Fibroblast of lung (primary cell): ENCODE results near the gene GET4.

ENCODE experiments used
- CTCF ChIP-seq, 2 donors: IDR thresholded peaks in 1 of 2; conservative IDR thresholded peaks in 1 of 2; 1 replicate in 1 of 2; 2 replicates in 1 of 2; pipeline ENCODE4 v1.5.1; 2011 to 2012; ENCODE audit warnings: low read length in 2 of 2, control low read depth in 1 of 2, inconsistent platforms in 1 of 2, low read depth in 1 of 2, mild to moderate bottlenecking in 1 of 2
- EZH2 ChIP-seq: IDR thresholded peaks from 2 replicates; pipeline ENCODE4 v1.5.1; 2012; ENCODE audit warnings: low read length, control low read depth, mild to moderate bottlenecking; ENCODE audit errors: missing control alignments

DNA sequence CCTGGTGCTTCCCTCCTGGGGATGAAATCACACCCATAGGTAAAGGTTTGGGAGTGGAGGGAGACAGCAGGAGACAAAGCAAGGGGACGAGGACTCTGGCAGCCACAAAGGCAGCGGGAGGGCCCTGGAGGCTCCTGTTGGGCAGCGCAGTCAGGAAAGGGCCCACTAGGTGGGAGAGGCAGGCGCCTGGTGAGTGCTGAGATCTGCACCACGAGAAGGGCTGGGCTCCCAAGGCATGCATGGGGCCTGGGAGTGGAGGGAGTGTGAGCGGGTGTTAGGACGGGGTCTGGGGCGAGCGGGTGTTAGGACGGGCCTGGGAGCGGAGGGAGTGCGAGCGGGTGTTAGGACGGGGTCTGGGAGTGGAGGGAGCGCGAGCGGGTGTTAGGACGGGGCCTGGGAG is 13.0 kb downstream of the GET4 start:
- TF ChIP-seq CTCF (conservative IDR thresholded peaks at IDR 0.05 in 1 of 2, IDR thresholded peaks at IDR 0.05 in 1 of 2; ENCODE audit: low read depth in 1 of 2, low read length in 2 of 2) (no peak), EZH2 (no peak)
